Parathyroid adenoma (tissue), 2 donors: ENCODE data around the gene NEGR1.

Source experiments
- H2AFZ ChIP-seq: fragments of 300-600 bp; sonication (generic); one replicate; pipeline ENCODE4 v1.7.0; 2017; ENCODE audit warnings: antibody characterized with exemption, mild to moderate bottlenecking
- H3K27ac ChIP-seq: fragments of 300-600 bp; sonication (generic); one replicate; pipeline ENCODE4 v1.7.0; 2017
- H3K27me3 ChIP-seq: fragments of 300-600 bp; sonication (generic); one replicate; pipeline ENCODE4 v1.7.0; 2017; ENCODE audit warnings: low read length; ENCODE audit not compliant: control insufficient read depth, insufficient read depth
- H3K36me3 ChIP-seq: fragments of 300-600 bp; sonication (generic); one replicate; pipeline ENCODE4 v1.7.0; 2017; ENCODE audit warnings: low read length; ENCODE audit not compliant: control insufficient read depth, insufficient read depth
- H3K4me1 ChIP-seq: fragments of 300-600 bp; sonication (generic); one replicate; pipeline ENCODE4 v1.7.0; 2017; ENCODE audit warnings: control low read depth
- H3K4me2 ChIP-seq: fragments of 300-600 bp; sonication (generic); one replicate; pipeline ENCODE4 v1.7.0; 2017; ENCODE audit warnings: low read length
- H3K4me3 ChIP-seq: fragments of 300-600 bp; sonication (generic); one replicate; pipeline ENCODE4 v1.7.0; 2017; ENCODE audit warnings: low read depth, low read length
- H3K79me2 ChIP-seq: fragments of 300-600 bp; sonication (generic); one replicate; pipeline ENCODE4 v1.7.0; 2017; ENCODE audit warnings: control low read depth
- H3K9ac ChIP-seq: fragments of 300-600 bp; sonication (generic); one replicate; pipeline ENCODE4 v1.7.0; 2017; ENCODE audit warnings: mild to moderate bottlenecking
- H3K9me3 ChIP-seq: fragments of 300-600 bp; sonication (generic); one replicate; pipeline ENCODE4 v1.7.0; 2017; ENCODE audit warnings: low read length; ENCODE audit not compliant: control insufficient read depth
- TF ChIP-seq, protein P1 (sequence below): fragments of 300-600 bp; sonication (generic); IDR thresholded peaks from one replicate; pipeline ENCODE4 v1.7.0; 2017; ENCODE audit warnings: antibody characterized with exemption, mild to moderate bottlenecking
- donor health status: primary hyperparathyroidism.

NEGR1 gene

GRCh38 chr1:71839876-71840275 is 442.5 kb downstream of the NEGR1 start:
- no peak overlapping the region for H3K4me3 ChIP-seq
- no peak overlapping the region for H3K4me2 ChIP-seq
- no peaks in the 10 kb centered on the region for H3K4me1 ChIP-seq
- no peaks in the 10 kb centered on the region for H3K9me3 ChIP-seq
- H3K27me3 ChIP-seq = no peaks in the 10 kb centered on the region
- no peak overlapping the region for H3K9ac ChIP-seq
- TF ChIP-seq, protein P1, sequence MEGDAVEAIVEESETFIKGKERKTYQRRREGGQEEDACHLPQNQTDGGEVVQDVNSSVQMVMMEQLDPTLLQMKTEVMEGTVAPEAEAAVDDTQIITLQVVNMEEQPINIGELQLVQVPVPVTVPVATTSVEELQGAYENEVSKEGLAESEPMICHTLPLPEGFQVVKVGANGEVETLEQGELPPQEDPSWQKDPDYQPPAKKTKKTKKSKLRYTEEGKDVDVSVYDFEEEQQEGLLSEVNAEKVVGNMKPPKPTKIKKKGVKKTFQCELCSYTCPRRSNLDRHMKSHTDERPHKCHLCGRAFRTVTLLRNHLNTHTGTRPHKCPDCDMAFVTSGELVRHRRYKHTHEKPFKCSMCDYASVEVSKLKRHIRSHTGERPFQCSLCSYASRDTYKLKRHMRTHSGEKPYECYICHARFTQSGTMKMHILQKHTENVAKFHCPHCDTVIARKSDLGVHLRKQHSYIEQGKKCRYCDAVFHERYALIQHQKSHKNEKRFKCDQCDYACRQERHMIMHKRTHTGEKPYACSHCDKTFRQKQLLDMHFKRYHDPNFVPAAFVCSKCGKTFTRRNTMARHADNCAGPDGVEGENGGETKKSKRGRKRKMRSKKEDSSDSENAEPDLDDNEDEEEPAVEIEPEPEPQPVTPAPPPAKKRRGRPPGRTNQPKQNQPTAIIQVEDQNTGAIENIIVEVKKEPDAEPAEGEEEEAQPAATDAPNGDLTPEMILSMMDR = no peak
- H3K79me2 ChIP-seq = no peaks in the 10 kb centered on the region
- no peaks in the 10 kb centered on the region for H3K36me3 ChIP-seq
- H2AFZ ChIP-seq = no peak overlapping the region
- H3K27ac ChIP-seq = no peak overlapping the region

DNA sequence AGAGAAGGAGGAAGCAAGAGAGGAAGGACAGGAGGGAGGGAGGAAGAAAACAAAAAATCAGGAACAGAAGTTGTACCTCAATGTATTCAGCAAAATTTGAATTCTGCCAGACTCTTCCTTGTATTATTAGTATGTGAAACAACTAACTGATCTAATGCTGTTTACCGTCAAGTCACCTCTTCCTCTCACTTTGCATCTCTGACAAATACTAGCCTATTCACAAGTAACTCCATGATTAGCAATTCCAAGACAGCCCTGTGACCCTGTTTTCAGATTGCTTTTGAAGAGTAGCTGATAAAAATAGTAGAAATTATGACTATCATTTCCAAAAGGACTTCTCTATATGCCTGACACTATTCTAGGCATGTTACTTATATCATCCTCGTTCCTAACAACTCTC is 445.4 kb downstream of the NEGR1 start:
- no peaks in the 10 kb centered on the region for H3K79me2 ChIP-seq
- H3K27me3 ChIP-seq = no peaks in the 10 kb centered on the region
- H3K4me3 ChIP-seq = no peak overlapping the region
- H3K9ac ChIP-seq = no peak overlapping the region
- H3K36me3 ChIP-seq = no peaks in the 10 kb centered on the region
- no peaks in the 10 kb centered on the region for H3K9me3 ChIP-seq
- H3K27ac ChIP-seq = no peak overlapping the region
- no peak overlapping the region for H3K4me2 ChIP-seq
- TF ChIP-seq, protein P1 = no peak
- H2AFZ ChIP-seq = no peak overlapping the region
- no peaks in the 10 kb centered on the region for H3K4me1 ChIP-seq

- TF ChIP-seq, protein P1 = no peak
- H3K4me1 ChIP-seq = no peaks in the 10 kb centered on the region
- H3K9ac ChIP-seq = no peak overlapping the region
- H3K27ac ChIP-seq = no peak overlapping the region
- no peak overlapping the region for H3K4me2 ChIP-seq
- H3K79me2 ChIP-seq = no peaks in the 10 kb centered on the region
- no peaks in the 10 kb centered on the region for H3K36me3 ChIP-seq
- H2AFZ ChIP-seq = no peak overlapping the region
- no peaks in the 10 kb centered on the region for H3K27me3 ChIP-seq
- H3K4me3 ChIP-seq = no peak overlapping the region
- no peaks in the 10 kb centered on the region for H3K9me3 ChIP-seq
Observed at GRCh38 chr1:71835442-71835813, 446.9 kb downstream of the NEGR1 start.

GRCh38 chr1:71834601-71835441 is 447.5 kb downstream of the NEGR1 start:
- Histone ChIP-seq H3K9ac (no peak overlapping the region), H3K36me3 (no peaks in the 10 kb centered on the region), H3K79me2 (no peaks in the 10 kb centered on the region), H3K27me3 (no peaks in the 10 kb centered on the region), H3K4me2 (no peak overlapping the region), H3K9me3 (no peaks in the 10 kb centered on the region), H3K4me3 (no peak overlapping the region), H3K4me1 (no peaks in the 10 kb centered on the region), H2AFZ (no peak overlapping the region), H3K27ac (no peak overlapping the region)
- TF ChIP-seq, protein P1 = no peak

DNA sequence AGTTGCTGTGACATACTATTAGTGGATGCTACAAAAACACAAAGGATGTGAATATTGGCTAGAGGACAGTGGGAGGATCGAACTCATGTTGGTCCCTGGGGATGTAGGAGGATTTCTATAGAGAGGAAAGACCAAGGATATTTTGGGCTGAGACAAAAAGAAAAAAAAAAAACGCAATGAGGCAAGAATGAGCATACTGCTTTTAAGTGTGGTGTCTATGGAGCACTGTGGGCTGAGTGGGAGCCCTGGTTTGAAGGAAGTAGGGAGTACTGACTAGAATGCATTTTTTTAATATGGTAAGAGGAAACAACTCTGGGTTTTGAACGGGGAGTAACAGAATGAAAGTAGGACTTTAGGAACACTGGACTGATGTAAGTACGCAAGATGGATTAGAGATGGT is 450.7 kb downstream of the NEGR1 start:
- Histone ChIP-seq H3K4me3 (no peak overlapping the region), H3K27ac (no peak overlapping the region), H3K9ac (no peak overlapping the region), H3K36me3 (no peaks in the 10 kb centered on the region), H3K4me1 (no peaks in the 10 kb centered on the region), H2AFZ (no peak overlapping the region), H3K9me3 (no peaks in the 10 kb centered on the region), H3K27me3 (no peaks in the 10 kb centered on the region), H3K4me2 (no peak overlapping the region), H3K79me2 (no peaks in the 10 kb centered on the region)
- TF ChIP-seq, protein P1 = no peak
